Osteocyte (in vitro differentiated cells): ENCODE results near the gene CELSR3. TPM values are rescaled to one million over a fixed set of nuclear protein-coding genes. Genes with fewer than 3 reads are reported as not detected.
A peak's percentile ranks its signal among the peaks of the same experiment; 100 is the strongest.

Source experiments
- DNase-seq: peaks from one replicate; pipeline ENCODE4 v3.0.0; 2021; ENCODE audit warnings: mixed read lengths; ENCODE audit not compliant: unreplicated experiment; ENCODE audit errors: extremely low spot score
- H3K27ac Mint-ChIP-seq: one replicate; pipeline ENCODE4 v1.8.0; 2021; ENCODE audit warnings: mild to moderate bottlenecking, mixed read lengths; ENCODE audit not compliant: unreplicated experiment
- H3K27me3 Mint-ChIP-seq: one replicate; pipeline ENCODE4 v1.8.0; 2021; ENCODE audit warnings: mixed read lengths; ENCODE audit not compliant: unreplicated experiment
- H3K36me3 Mint-ChIP-seq: one replicate; pipeline ENCODE4 v1.8.0; 2021; ENCODE audit warnings: mixed read lengths; ENCODE audit not compliant: unreplicated experiment
- H3K4me1 Mint-ChIP-seq: one replicate; pipeline ENCODE4 v1.8.0; 2021; ENCODE audit warnings: mixed read lengths; ENCODE audit not compliant: unreplicated experiment
- H3K4me3 Mint-ChIP-seq: one replicate; pipeline ENCODE4 v1.8.0; 2021; ENCODE audit warnings: mild to moderate bottlenecking, moderate library complexity, mixed read lengths; ENCODE audit not compliant: unreplicated experiment
- H3K9me3 Mint-ChIP-seq: one replicate; pipeline ENCODE4 v1.8.0; 2021; ENCODE audit warnings: mixed read lengths; ENCODE audit not compliant: unreplicated experiment
- CTCF ChIP-seq: fragments of 200-600 bp; sonication (generic); IDR thresholded peaks from 2 replicates; pipeline ENCODE4 v1.5.0; 2021; ENCODE audit warnings: antibody characterized with exemption, mild to moderate bottlenecking, moderate library complexity
- total RNA-seq: library from RNA; stranded (reverse); gene quantifications from 2 replicates; pipeline ENCODE4 v1.2.1, GENCODE V29; 2021

The CELSR3 gene
- total RNA-seq, 1 donor from 2014 or later, result 7.1 TPM

- no peak for DNase-seq
- no peak for TF ChIP-seq CTCF
- peaks cover 35% of the 10 kb centered on the region for H3K36me3 Mint-ChIP-seq
- peak overlapping the region; percentile 78 for H3K27ac Mint-ChIP-seq
- H3K4me1 Mint-ChIP-seq, result peaks cover 40% of the 10 kb centered on the region
- H3K9me3 Mint-ChIP-seq, result no peaks in the 10 kb centered on the region
- no peak overlapping the region for H3K4me3 Mint-ChIP-seq
- no peaks in the 10 kb centered on the region for H3K27me3 Mint-ChIP-seq
Observed at GRCh38 chr3:48682786-48683185, 20.1 kb upstream of the CELSR3 start.

GRCh38 chr3:48681974-48682610, 19.4 kb upstream of the CELSR3 start:
- H3K36me3 Mint-ChIP-seq, result peaks cover 39% of the 10 kb centered on the region
- H3K4me3 Mint-ChIP-seq, result no peak overlapping the region
- no peak for DNase-seq
- H3K9me3 Mint-ChIP-seq, result no peaks in the 10 kb centered on the region
- H3K27me3 Mint-ChIP-seq, result no peaks in the 10 kb centered on the region
- H3K4me1 Mint-ChIP-seq, result peaks cover 36% of the 10 kb centered on the region
- TF ChIP-seq CTCF, result no peak
- H3K27ac Mint-ChIP-seq, result no peak overlapping the region

- Mint-ChIP-seq H3K4me1 (peaks cover 31% of the 10 kb centered on the region), H3K4me3 (no peak overlapping the region), H3K9me3 (no peaks in the 10 kb centered on the region), H3K27me3 (no peaks in the 10 kb centered on the region), H3K36me3 (peaks cover 37% of the 10 kb centered on the region), H3K27ac (no peak overlapping the region)
- no peak for DNase-seq
- TF ChIP-seq CTCF, result no peak
Observed at GRCh38 chr3:48681541-48681880, 18.8 kb upstream of the CELSR3 start.

GRCh38 chr3:48680811-48681540, 18.3 kb upstream of the CELSR3 start:
- H3K4me1 Mint-ChIP-seq, result peaks cover 27% of the 10 kb centered on the region
- no peak for TF ChIP-seq CTCF
- H3K27ac Mint-ChIP-seq, result no peak overlapping the region
- peaks cover 36% of the 10 kb centered on the region for H3K36me3 Mint-ChIP-seq
- no peaks in the 10 kb centered on the region for H3K27me3 Mint-ChIP-seq
- H3K4me3 Mint-ChIP-seq, result no peak overlapping the region
- DNase-seq, result no peak
- H3K9me3 Mint-ChIP-seq, result no peaks in the 10 kb centered on the region
